Stomach (tissue), 9 donors: ENCODE data around the gene CDH1. TPM values are rescaled to one million over a fixed set of nuclear protein-coding genes. Genes with fewer than 3 reads are reported as not detected.

Experiments used
- DNase-seq, 2 donors: peaks; one replicate each; pipeline versions ENCODE4 v3.0.0 to v3.0.0-alpha.2; 2013 to 2019
- H3K27ac ChIP-seq, 5 donors: fragments of 200-600 bp in 4 of 5; sonication (generic) in 4 of 5; one replicate each; pipeline ENCODE4 v1.5.1; 2013 to 2019; ENCODE audit warnings: mild to moderate bottlenecking in 1 of 5, moderate library complexity in 1 of 5
- H3K27me3 ChIP-seq, 3 donors: fragments of 200-600 bp; sonication (generic); one replicate each; pipeline ENCODE4 v1.5.1; 2017 to 2019; ENCODE audit warnings: mixed run types in 1 of 3
- H3K36me3 ChIP-seq, 4 donors: fragments of 200-600 bp; sonication (generic); 1 replicate in 3 of 4; 2 replicates in 1 of 4; pipeline ENCODE4 v1.5.1; 2016 to 2019
- H3K4me1 ChIP-seq, 4 donors: fragments of 200-600 bp; sonication (generic); one replicate each; pipeline ENCODE4 v1.5.1; 2016 to 2019
- H3K4me3 ChIP-seq, 4 donors: fragments of 200-600 bp; sonication (generic) in 3 of 4; one replicate each; pipeline ENCODE4 v1.5.1; 2016 to 2019; ENCODE audit warnings: mild to moderate bottlenecking in 1 of 4
- H3K9me3 ChIP-seq, 4 donors: fragments of 200-600 bp; sonication (generic); one replicate each; pipeline ENCODE4 v1.5.1; 2016 to 2019
- EP300 ChIP-seq: sonication (generic); formaldehyde crosslinking; IDR thresholded peaks from one replicate; pipeline ENCODE4 v1.6.1; 2017; ENCODE audit warnings: antibody characterized with exemption
- POLR2A ChIP-seq, 4 donors: fragments of 450-650 bp; IDR thresholded peaks; one replicate each; pipeline ENCODE4 v1.6.1; 2016; ENCODE audit warnings: antibody characterized with exemption in 4 of 4, control low read depth in 2 of 4, mild to moderate bottlenecking in 1 of 4, moderate library complexity in 1 of 4
- POLR2AphosphoS5 ChIP-seq, 3 donors: sonication (generic); formaldehyde crosslinking; IDR thresholded peaks; one replicate each; pipeline ENCODE4 v1.6.1; 2016; ENCODE audit warnings: antibody characterized with exemption in 3 of 3
- WGBS, 5 donors: extraction: QIAGEN DNeasy Blood & Tissue Kit in 3 of 5; methylation state at CpG; one replicate each; pipeline versions ENCODE4 v1.1.5 to v1.1.7; 2013 to 2018; 5-methylcytosine and 5-hydroxymethylcytosine counted together
- intact Hi-C: fragments of 100-400 bp; cut with DNase I; formaldehyde crosslinking; loops from one replicate; pipeline ENCODE4 v1.15.1; 2023; ENCODE audit warnings: low total_unique reads
- polyA plus RNA-seq, 3 donors: library from polyadenylated mRNA; stranded (reverse); fragments of 200-250 nt; gene quantifications; one replicate each; pipeline ENCODE4 v1.2.3, GENCODE V29; 2013
- total RNA-seq, 5 donors: library from RNA; depleted of rRNA; stranded (reverse); fragments of >200 nt; gene quantifications; one replicate each; pipeline versions ENCODE4 v1.1.0 to v1.2.3, GENCODE V29; 2014 to 2016
- TF ChIP-seq, protein P1 (sequence below), 7 experiments: fragments of 450-650 bp in 4 of 7; fragments of 200-600 bp in 3 of 7; sonication (generic) in 3 of 7; IDR thresholded peaks; one replicate each; pipeline ENCODE4 v1.5.1; 2016 to 2019; ENCODE audit warnings: antibody characterized with exemption in 7 of 7, control low read depth in 2 of 7, mild to moderate bottlenecking in 1 of 7
- donor health status: healthy with polysubstance abuse.
- donor health status: Bipolar disorder and iron deficiency.
- donor health status: healthy.

Gene CDH1
- total and polyA plus RNA-seq, 8 donors, result 15.0 to 567 (median 132) TPM

- 85 to 91% (median 88%) methylated on average over 2 of the region's 2 CpGs for WGBS, 5 donors
- intact Hi-C loops, result no loop called here
- TF ChIP-seq, protein P1, sequence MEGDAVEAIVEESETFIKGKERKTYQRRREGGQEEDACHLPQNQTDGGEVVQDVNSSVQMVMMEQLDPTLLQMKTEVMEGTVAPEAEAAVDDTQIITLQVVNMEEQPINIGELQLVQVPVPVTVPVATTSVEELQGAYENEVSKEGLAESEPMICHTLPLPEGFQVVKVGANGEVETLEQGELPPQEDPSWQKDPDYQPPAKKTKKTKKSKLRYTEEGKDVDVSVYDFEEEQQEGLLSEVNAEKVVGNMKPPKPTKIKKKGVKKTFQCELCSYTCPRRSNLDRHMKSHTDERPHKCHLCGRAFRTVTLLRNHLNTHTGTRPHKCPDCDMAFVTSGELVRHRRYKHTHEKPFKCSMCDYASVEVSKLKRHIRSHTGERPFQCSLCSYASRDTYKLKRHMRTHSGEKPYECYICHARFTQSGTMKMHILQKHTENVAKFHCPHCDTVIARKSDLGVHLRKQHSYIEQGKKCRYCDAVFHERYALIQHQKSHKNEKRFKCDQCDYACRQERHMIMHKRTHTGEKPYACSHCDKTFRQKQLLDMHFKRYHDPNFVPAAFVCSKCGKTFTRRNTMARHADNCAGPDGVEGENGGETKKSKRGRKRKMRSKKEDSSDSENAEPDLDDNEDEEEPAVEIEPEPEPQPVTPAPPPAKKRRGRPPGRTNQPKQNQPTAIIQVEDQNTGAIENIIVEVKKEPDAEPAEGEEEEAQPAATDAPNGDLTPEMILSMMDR (IDR thresholded peaks at IDR 0.05), result no peak
- TF ChIP-seq POLR2AphosphoS5 (IDR thresholded peaks at IDR 0.05), result no peak
- no peak for TF ChIP-seq POLR2A (IDR thresholded peaks at IDR 0.05)
- no peak for TF ChIP-seq EP300
Measured at GRCh38 chr16:68719993-68720489, 17.1 kb upstream of the CDH1 start.

DNA sequence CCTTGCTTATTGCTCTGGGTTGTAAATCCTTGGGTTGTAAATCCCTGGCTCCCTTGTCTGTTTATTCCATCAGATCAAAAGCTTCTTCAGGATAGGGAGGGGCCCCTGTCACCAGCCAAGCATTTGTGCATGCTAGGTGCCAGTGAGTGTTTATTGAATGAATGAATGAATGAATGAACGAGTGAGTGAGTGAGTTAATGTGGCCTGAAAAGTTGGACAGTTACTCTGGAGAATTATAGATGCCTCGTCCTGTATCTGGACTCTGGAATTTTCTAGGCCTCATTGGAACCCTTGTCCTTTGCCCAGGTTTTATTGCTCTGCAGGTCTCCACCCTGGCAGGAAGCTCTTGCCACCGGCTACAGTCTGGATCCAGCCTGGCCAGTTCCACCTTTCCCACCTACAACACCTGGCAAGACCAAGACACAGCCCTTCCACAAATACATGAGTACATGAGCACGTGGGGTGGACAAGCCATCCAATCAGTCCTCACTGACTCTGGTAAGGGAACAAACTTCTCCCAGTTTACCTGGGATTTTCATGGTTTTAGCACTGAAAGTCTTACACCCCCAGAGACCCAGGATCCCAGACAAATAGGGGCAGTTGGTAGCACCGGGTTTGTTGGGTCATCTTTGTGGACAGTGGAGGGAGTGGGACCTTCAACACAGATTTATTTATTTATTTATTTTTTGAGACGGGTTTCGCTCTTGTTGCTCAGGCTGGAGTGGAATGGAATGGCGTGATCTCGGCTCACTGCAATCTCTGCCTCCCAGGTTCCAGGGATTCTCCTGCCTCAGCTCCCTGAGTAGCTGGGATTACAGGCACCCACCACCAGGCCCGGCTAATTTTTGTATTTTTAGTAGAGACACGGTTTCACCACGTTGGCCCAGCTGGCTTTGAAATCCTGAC, 14.7 kb upstream of the CDH1 start:
- no peak overlapping the region for H3K4me3 ChIP-seq
- H3K27ac ChIP-seq, result no peak overlapping the region
- H3K27me3 ChIP-seq, result no peaks in the 10 kb centered on the region
- WGBS, 5 donors, result 66 to 76% (median 69%) methylated on average over 12 of the region's 12 CpGs
- DNase-seq, result no peak
- TF ChIP-seq EP300 (no peak), POLR2A (IDR thresholded peaks at IDR 0.05) (no peak), POLR2AphosphoS5 (IDR thresholded peaks at IDR 0.05) (no peak)
- TF ChIP-seq, protein P1 (IDR thresholded peaks at IDR 0.05), result no peak
- peaks cover 0 to 8% (median 0%) of the 10 kb centered on the region in 4 donors for H3K9me3 ChIP-seq
- intact Hi-C loops, result no loop called here
- no peaks in the 10 kb centered on the region for H3K4me1 ChIP-seq
- H3K36me3 ChIP-seq, result no peaks in the 10 kb centered on the region

More at GRCh38 chr16:68719993-68720489, 17.1 kb upstream of the CDH1 start:
- DNase-seq, result no peak
- Histone ChIP-seq H3K27me3 (no peaks in the 10 kb centered on the region), H3K4me1 (no peaks in the 10 kb centered on the region), H3K36me3 (no peaks in the 10 kb centered on the region), H3K4me3 (no peak overlapping the region), H3K27ac (no peak overlapping the region), H3K9me3 (peaks cover 0 to 9% (median 0%) of the 10 kb centered on the region in 4 donors)

DNA sequence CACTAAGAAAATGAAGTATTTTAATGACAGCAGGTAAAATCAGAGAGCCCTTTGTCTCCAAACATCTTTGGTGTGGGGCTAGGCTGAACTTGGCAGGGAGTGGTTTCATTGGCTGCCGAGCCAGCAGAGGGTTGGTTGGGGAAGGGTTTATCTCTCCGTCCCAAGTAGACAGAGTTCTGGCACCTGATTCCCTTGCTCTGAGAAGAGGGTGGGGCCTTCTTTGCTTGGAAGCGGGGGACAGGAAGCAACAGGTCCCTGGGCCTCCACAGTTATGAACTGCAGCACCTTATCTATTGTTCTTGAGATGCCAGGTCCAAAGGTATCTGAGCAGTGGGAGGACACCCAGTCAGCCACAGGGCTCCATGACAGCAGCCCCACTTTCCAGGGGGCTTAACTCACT, 12.3 kb upstream of the CDH1 start:
- peak in 1 of 2 donors; percentile 50 for DNase-seq
- no peak overlapping the region for H3K4me3 ChIP-seq
- H3K4me1 ChIP-seq, result no peaks in the 10 kb centered on the region
- TF ChIP-seq EP300 (no peak), POLR2AphosphoS5 (IDR thresholded peaks at IDR 0.05) (no peak), POLR2A (IDR thresholded peaks at IDR 0.05) (no peak)
- TF ChIP-seq, protein P1 (IDR thresholded peaks at IDR 0.05), result no peak
- H3K9me3 ChIP-seq, result no peaks in the 10 kb centered on the region
- intact Hi-C loops, result no loop called here
- H3K27ac ChIP-seq, result no peak overlapping the region
- H3K27me3 ChIP-seq, result no peaks in the 10 kb centered on the region
- H3K36me3 ChIP-seq, result no peaks in the 10 kb centered on the region
- 10 to 25% (median 21%) methylated on average over 3 of the region's 3 CpGs for WGBS, 5 donors

- 72 to 79% (median 78%) methylated on average over 4 of the region's 4 CpGs for WGBS, 5 donors
- Histone ChIP-seq H3K4me1 (peaks cover 0 to 15% (median 12%) of the 10 kb centered on the region in 4 donors), H3K4me3 (no peak overlapping the region), H3K9me3 (no peaks in the 10 kb centered on the region), H3K36me3 (no peaks in the 10 kb centered on the region), H3K27ac (no peak overlapping the region), H3K27me3 (no peaks in the 10 kb centered on the region)
- intact Hi-C loops, result no loop called here
- no peak for DNase-seq
- TF ChIP-seq, protein P1 (IDR thresholded peaks at IDR 0.05), result no peak
- TF ChIP-seq POLR2A (IDR thresholded peaks at IDR 0.05) (no peak), POLR2AphosphoS5 (IDR thresholded peaks at IDR 0.05) (no peak), EP300 (no peak)
Measured at GRCh38 chr16:68728523-68728922, 8.6 kb upstream of the CDH1 start.
